Tibial nerve (tissue), 4 donors: Measurements from ENCODE around the gene IQSEC3. TPM values are rescaled to one million over a fixed set of nuclear protein-coding genes. Genes with fewer than 3 reads are reported as not detected.

ENCODE experiments used
- DNase-seq, 2 donors: peaks; one replicate each; pipeline ENCODE4 v3.0.0-alpha.2; 2019; ENCODE audit warnings: low spot score in 2 of 2
- H3K27ac ChIP-seq, 4 donors: fragments of 200-600 bp; sonication (generic) in 3 of 4; one replicate each; pipeline ENCODE4 v1.5.1; 2017 to 2019; ENCODE audit warnings: mild to moderate bottlenecking in 1 of 4
- H3K27me3 ChIP-seq, 2 donors: fragments of 200-600 bp; sonication (generic) in 1 of 2; one replicate each; pipeline versions ENCODE4 v1.5.1 to v1.6.0; 2017 to 2019
- H3K36me3 ChIP-seq, 3 donors: fragments of 200-600 bp; sonication (generic); one replicate each; pipeline ENCODE4 v1.5.1; 2018 to 2019
- H3K4me1 ChIP-seq, 4 donors: fragments of 200-600 bp; sonication (generic) in 3 of 4; one replicate each; pipeline ENCODE4 v1.5.1; 2017 to 2019
- H3K4me3 ChIP-seq, 4 donors: fragments of 200-600 bp; sonication (generic) in 3 of 4; one replicate each; pipeline ENCODE4 v1.5.1; 2017 to 2019; ENCODE audit warnings: mild to moderate bottlenecking in 1 of 4, moderate library complexity in 1 of 4
- H3K9me3 ChIP-seq, 4 donors: fragments of 200-600 bp; sonication (generic) in 3 of 4; one replicate each; pipeline ENCODE4 v1.5.1; 2017 to 2019
- CTCF ChIP-seq, 5 experiments: fragments of 200-600 bp in 3 of 5; fragments of 450-650 bp in 2 of 5; sonication (generic) in 3 of 5; IDR thresholded peaks; one replicate each; pipeline ENCODE4 v1.5.1; 2016 to 2019; ENCODE audit warnings: antibody characterized with exemption in 5 of 5, mild to moderate bottlenecking in 3 of 5, moderate library complexity in 2 of 5
- EP300 ChIP-seq, 2 donors: sonication (generic); formaldehyde crosslinking; IDR thresholded peaks; one replicate each; pipeline ENCODE4 v1.6.1; 2017; ENCODE audit warnings: antibody characterized with exemption in 2 of 2, mild to moderate bottlenecking in 1 of 2
- POLR2A ChIP-seq, 2 donors: fragments of 450-650 bp; IDR thresholded peaks; one replicate each; pipeline ENCODE4 v1.6.1; 2017; ENCODE audit warnings: antibody characterized with exemption in 2 of 2, mild to moderate bottlenecking in 2 of 2, moderate library complexity in 2 of 2
- WGBS, 2 donors: methylation state at CpG; one replicate each; pipeline ENCODE4 v1.1.5; 2018; 5-methylcytosine and 5-hydroxymethylcytosine counted together
- total RNA-seq, 4 donors: library from RNA; depleted of rRNA; stranded (reverse); fragments of >200 nt; gene quantifications; one replicate each; pipeline ENCODE4 v1.1.0, GENCODE V29; 2016

Gene IQSEC3
- total RNA-seq, 4 donors from 2014 or later = 0.84 to 6.5 (median 1.6) TPM

- Histone ChIP-seq H3K36me3 (no peaks in the 10 kb centered on the region), H3K4me1 (peaks cover 0 to 4% (median 0%) of the 10 kb centered on the region in 4 donors), H3K27me3 (peaks cover 0 to 5% of the 10 kb centered on the region in 2 donors), H3K27ac (no peak overlapping the region), H3K4me3 (no peak overlapping the region), H3K9me3 (no peaks in the 10 kb centered on the region)
- no peak for DNase-seq
- no peak for TF ChIP-seq CTCF (IDR thresholded peaks at IDR 0.05)
- no peak for TF ChIP-seq POLR2A (IDR thresholded peaks at IDR 0.05)
- no peak for TF ChIP-seq EP300 (IDR thresholded peaks at IDR 0.05)
- WGBS, 2 donors = 82 to 84% methylated on average over 5 of the region's 5 CpGs
These were observed 78.2 kb downstream of the IQSEC3 start for GRCh38 chr12:144650-145284.

DNA sequence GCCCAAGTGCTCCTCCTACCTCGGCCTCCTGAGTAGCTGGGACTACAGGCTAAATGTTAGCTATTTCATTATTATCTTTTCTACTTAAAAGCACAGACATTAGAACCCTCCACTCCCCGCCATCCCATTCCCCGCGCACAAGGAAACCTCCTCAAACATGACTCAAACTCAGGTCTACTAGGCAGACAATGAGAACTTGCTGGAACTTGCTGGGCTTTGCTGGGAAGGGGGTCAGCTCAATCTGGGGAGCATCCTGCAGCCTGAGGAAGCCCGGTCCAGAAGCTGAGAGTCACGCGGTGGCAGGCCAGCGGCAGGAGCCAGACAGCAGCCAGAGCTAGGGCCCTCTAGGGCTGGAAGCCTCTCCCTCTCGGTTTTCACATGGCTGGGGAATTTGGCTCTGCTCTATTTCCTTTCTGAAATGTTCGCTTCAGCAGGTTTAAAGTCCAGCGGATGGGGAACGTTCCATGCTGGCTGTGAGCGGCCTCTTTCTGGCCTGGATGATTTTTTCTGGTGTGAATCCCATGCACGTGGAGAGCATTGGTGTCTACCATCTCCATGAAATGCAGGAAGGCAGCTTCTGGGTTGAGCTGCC, 78.9 kb downstream of the IQSEC3 start:
- no peak for TF ChIP-seq POLR2A (IDR thresholded peaks at IDR 0.05)
- no peak for TF ChIP-seq EP300 (IDR thresholded peaks at IDR 0.05)
- TF ChIP-seq CTCF (IDR thresholded peaks at IDR 0.05) = no peak
- Histone ChIP-seq H3K4me3 (no peak overlapping the region), H3K27ac (no peak overlapping the region), H3K36me3 (no peaks in the 10 kb centered on the region), H3K27me3 (peaks cover 0 to 5% of the 10 kb centered on the region in 2 donors), H3K9me3 (no peaks in the 10 kb centered on the region), H3K4me1 (no peaks in the 10 kb centered on the region)
- 54 to 66% methylated on average over 11 to 14 of the region's 14 CpGs for WGBS, 2 donors
- no peak for DNase-seq

- TF ChIP-seq CTCF (IDR thresholded peaks at IDR 0.05) (no peak), EP300 (IDR thresholded peaks at IDR 0.05) (no peak), POLR2A (IDR thresholded peaks at IDR 0.05) (no peak)
- H3K27ac ChIP-seq = no peak overlapping the region
- no peak overlapping the region for H3K4me3 ChIP-seq
- H3K27me3 ChIP-seq = no peaks in the 10 kb centered on the region
- H3K9me3 ChIP-seq = no peaks in the 10 kb centered on the region
- H3K36me3 ChIP-seq = no peaks in the 10 kb centered on the region
- WGBS, 2 donors = 91 to 94% methylated on average over 8 of the region's 9 CpGs
- DNase-seq = no peak
- H3K4me1 ChIP-seq = no peaks in the 10 kb centered on the region
These were observed 80.7 kb downstream of the IQSEC3 start for GRCh38 chr12:147242-147641.

- Histone ChIP-seq H3K9me3 (no peaks in the 10 kb centered on the region), H3K4me1 (no peaks in the 10 kb centered on the region), H3K4me3 (no peak overlapping the region), H3K27me3 (no peaks in the 10 kb centered on the region), H3K36me3 (no peaks in the 10 kb centered on the region), H3K27ac (no peak overlapping the region)
- TF ChIP-seq CTCF (IDR thresholded peaks at IDR 0.05) (no peak), POLR2A (IDR thresholded peaks at IDR 0.05) (no peak), EP300 (IDR thresholded peaks at IDR 0.05) (no peak)
- DNase-seq = no peak
- 85 to 88% methylated on average over 17 to 18 of the region's 18 CpGs for WGBS, 2 donors
These were observed 82.3 kb downstream of the IQSEC3 start for GRCh38 chr12:148676-149416.

DNA sequence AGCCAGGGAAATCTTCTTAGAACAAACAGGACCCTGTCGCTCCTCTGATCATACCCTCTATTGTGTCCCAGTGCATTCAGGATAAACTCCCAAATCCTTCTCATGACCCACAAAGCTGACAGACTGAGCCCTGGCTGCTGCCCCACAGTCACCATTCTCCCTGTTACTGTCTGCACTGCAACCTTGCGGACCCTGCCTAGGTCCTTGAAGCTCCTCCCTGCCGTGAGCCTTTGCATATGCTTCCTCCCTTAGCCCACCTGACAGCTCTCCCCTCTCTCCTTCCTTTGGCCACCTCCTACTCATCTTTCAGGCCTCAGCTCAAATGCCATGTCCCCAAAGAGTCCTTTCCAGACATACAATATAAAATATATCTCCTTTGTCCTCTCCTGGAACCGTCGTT, 85.0 kb downstream of the IQSEC3 start:
- WGBS, 2 donors = 74 to 78% methylated on average over 5 of the region's 5 CpGs
- H3K27ac ChIP-seq = no peak overlapping the region
- no peak overlapping the region for H3K4me3 ChIP-seq
- TF ChIP-seq EP300 (IDR thresholded peaks at IDR 0.05) (no peak), POLR2A (IDR thresholded peaks at IDR 0.05) (no peak), CTCF (IDR thresholded peaks at IDR 0.05) (no peak)
- no peaks in the 10 kb centered on the region for H3K36me3 ChIP-seq
- DNase-seq = no peak
- H3K27me3 ChIP-seq = no peaks in the 10 kb centered on the region
- no peaks in the 10 kb centered on the region for H3K9me3 ChIP-seq
- no peaks in the 10 kb centered on the region for H3K4me1 ChIP-seq
